Mesangial cell (primary cell): ENCODE measurements around the gene DHX8. TPM values are rescaled to one million over a fixed set of nuclear protein-coding genes. Genes with fewer than 3 reads are reported as not detected.

Experiments used
- total RNA-seq: library from RNA; depleted of rRNA; stranded (reverse); fragments of >200 nt; gene quantifications from 2 replicates; pipeline ENCODE4 v1.2.3, GENCODE V29; 2015

DHX8 gene
- total RNA-seq = 23.7 and 28.8 TPM in 2 replicates

DNA sequence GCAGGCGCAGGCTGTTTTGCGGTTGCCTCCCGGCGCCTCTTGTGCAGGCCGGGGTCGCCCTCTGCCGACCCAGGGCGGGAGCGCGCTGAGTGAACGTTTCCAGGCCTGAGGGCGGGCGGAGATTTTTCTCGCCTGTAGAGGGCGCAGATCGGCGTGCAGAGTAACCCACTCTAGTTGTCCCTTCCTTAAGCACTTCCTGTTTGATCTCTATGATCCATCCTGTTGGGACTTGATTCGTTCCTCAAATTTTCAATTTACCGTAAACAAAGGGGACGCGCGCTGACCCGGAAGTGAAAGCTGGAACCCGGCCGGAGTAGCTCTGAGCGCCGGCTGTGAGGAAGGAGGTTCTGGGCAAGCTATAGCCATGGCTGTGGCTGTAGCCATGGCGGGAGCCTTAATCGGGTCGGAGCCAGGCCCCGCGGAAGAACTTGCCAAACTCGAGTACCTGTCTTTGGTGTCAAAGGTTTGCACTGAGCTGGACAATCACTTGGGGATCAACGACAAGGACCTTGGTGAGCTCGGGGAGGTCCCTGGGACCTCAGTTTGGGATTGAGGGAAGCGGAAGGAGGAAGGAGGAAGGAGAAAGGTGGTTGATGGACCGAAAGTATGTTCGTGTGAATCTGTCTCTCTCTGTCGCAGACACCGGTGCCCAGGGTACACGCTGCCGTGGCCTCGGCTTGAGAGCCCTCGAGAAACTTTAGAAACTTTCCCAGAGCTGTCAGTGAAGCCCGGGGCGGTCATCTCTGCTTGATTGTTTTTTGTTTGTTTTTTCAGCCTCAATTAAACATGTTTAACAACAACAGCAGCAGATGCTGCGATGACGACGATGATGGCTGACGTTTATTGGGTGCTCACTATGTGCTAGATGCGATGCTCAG is at the start of gene DHX8:
DHX8 (plus strand) TSS at position 302 of the 878 bp plus-strand sequence; CDS start at position 365, 63 bp downstream.

DNA sequence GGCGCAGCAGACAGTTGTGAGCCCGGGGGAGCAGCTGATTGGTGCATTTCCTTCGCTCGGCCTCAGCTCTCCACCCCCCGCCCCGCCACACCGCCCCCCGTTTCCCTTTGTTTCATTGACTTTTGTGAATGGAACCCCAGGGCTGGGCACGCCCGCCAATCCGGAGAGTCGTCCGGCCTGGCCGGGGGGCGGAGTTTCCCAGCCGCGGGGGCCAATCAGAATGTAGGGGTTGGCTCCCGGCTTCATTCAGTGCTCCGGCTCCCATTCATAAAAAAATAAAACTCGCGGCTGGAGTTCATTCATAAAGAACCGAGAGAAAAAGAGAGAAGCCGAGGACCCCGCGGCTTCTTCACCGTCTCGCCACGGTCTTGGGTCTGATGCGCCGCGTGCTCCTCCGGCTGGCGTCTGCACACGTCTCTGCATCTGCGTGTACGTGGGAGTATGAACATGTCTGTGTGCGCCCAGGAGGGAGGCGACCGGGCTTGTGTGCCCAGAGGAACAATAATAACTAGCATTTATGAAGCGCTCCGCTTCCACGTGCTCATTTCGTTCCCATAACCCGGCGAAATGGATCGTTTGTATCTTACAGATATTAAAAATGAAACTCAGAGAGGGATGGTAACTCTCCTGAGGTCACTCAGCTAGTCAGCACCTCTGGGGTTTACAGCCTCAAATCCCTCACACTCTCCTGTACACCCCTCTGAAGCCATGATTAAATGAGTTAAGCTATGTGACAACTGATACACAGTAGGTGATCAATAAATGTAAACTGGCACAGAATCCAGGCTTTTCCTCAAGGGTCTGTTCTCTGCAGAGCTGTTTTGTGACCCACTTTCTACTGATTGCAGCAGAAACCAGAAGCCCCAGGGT is 62.8 kb downstream of the DHX8 start, which contains the start of gene ETV4:
ETV4 (minus strand) TSS at position 22 of the 870 bp plus-strand sequence. CDS start 723 bp downstream, outside the sequence.

Other genes starting within 250 kb of the DHX8 start
- gene RNU2-1, start 250.0 kb upstream of the DHX8 start, total RNA-seq = not detected in 2 replicates
- gene ARL4D, start 85.0 kb upstream of the DHX8 start, total RNA-seq = 7.2 and 12.0 TPM in 2 replicates
- gene ETV4, start 62.4 kb downstream of the DHX8 start, total RNA-seq = 4.3 and 33.1 TPM in 2 replicates
- not detected in 2 replicates for gene MEOX1, start 177.9 kb downstream of the DHX8 start, total RNA-seq